Astrocyte (in vitro differentiated cells and primary cell): ENCODE measurements around the gene HMSD. TPM values are rescaled to one million over a fixed set of nuclear protein-coding genes. Genes with fewer than 3 reads are reported as not detected.
"Not testable (repeated sequence)": the region's sequence is repeated elsewhere in the genome, so short reads cannot be mapped to it uniquely, and the experiment has no call there.

Source experiments
- DNase-seq: peaks from one replicate; pipeline ENCODE4 v3.0.0-alpha.2; 2010; ENCODE audit warnings: low read depth
- FAIRE-seq: peaks from 2 replicates; lab custom pipeline; 2011; peaks lifted over from hg19 to GRCh38; lab: Jason Lieb, UNC
- H2AFZ ChIP-seq: 2 replicates; pipeline ENCODE4 v1.6.0; 2012; ENCODE audit warnings: low read depth, low read length, inconsistent platforms
- H3K27ac ChIP-seq: 2 replicates; pipeline ENCODE4 v1.5.1; 2011; ENCODE audit warnings: low read depth, low read length, inconsistent platforms
- H3K27me3 ChIP-seq: 2 replicates; pipeline ENCODE4 v1.6.0; 2011; ENCODE audit warnings: low read length, inconsistent platforms; ENCODE audit not compliant: insufficient read depth
- H3K36me3 ChIP-seq: 2 replicates; pipeline ENCODE4 v1.5.1; 2011; ENCODE audit warnings: low read length, inconsistent platforms; ENCODE audit not compliant: insufficient read depth
- H3K4me1 ChIP-seq: 2 replicates; pipeline ENCODE4 v1.5.1; 2011; ENCODE audit warnings: low read length, inconsistent platforms; ENCODE audit not compliant: insufficient read depth
- H3K4me2 ChIP-seq: 2 replicates; pipeline ENCODE4 v1.6.0; 2012; ENCODE audit warnings: low read length, inconsistent platforms
- H3K4me3 ChIP-seq: 2 replicates; pipeline ENCODE4 v1.5.1; 2011; ENCODE audit warnings: low read depth, mild to moderate bottlenecking, low read length, inconsistent platforms; ENCODE audit not compliant: insufficient read depth
- H3K79me2 ChIP-seq: 2 replicates; pipeline ENCODE4 v1.6.0; 2012; ENCODE audit warnings: mild to moderate bottlenecking, low read length, inconsistent platforms; ENCODE audit not compliant: insufficient read depth
- H3K9ac ChIP-seq: 2 replicates; pipeline ENCODE4 v1.6.0; 2012; ENCODE audit warnings: mild to moderate bottlenecking, low read length, inconsistent platforms
- H3K9me3 ChIP-seq: 2 replicates; pipeline ENCODE4 v1.5.1; 2012; ENCODE audit warnings: low read depth, mild to moderate bottlenecking, low read length, inconsistent platforms; ENCODE audit not compliant: insufficient read depth
- H4K20me1 ChIP-seq: 2 replicates; pipeline ENCODE4 v1.6.0; 2012; ENCODE audit warnings: low read length, inconsistent platforms; ENCODE audit not compliant: insufficient read depth
- H3K27ac Mint-ChIP-seq: one replicate; pipeline ENCODE4 v1.8.0; 2021; ENCODE audit warnings: mild to moderate bottlenecking, mixed read lengths; ENCODE audit not compliant: unreplicated experiment
- H3K27me3 Mint-ChIP-seq: one replicate; pipeline ENCODE4 v1.8.0; 2021; ENCODE audit warnings: low read depth, mixed read lengths; ENCODE audit not compliant: unreplicated experiment
- H3K36me3 Mint-ChIP-seq: one replicate; pipeline ENCODE4 v1.8.0; 2021; ENCODE audit warnings: low read depth, mixed read lengths; ENCODE audit not compliant: unreplicated experiment
- H3K4me1 Mint-ChIP-seq: one replicate; pipeline ENCODE4 v1.8.0; 2021; ENCODE audit warnings: low read depth, mixed read lengths; ENCODE audit not compliant: unreplicated experiment
- H3K4me3 Mint-ChIP-seq: one replicate; pipeline ENCODE4 v1.8.0; 2021; ENCODE audit warnings: mild to moderate bottlenecking, moderate library complexity, mixed read lengths; ENCODE audit not compliant: unreplicated experiment
- H3K9me3 Mint-ChIP-seq: one replicate; pipeline ENCODE4 v1.8.0; 2021; ENCODE audit warnings: mild to moderate bottlenecking, mixed read lengths; ENCODE audit not compliant: unreplicated experiment
- CTCF ChIP-seq: IDR thresholded peaks from 2 replicates; pipeline ENCODE4 v1.5.1; 2011; ENCODE audit warnings: low read depth, mild to moderate bottlenecking, inconsistent platforms, low read length, moderate library complexity; ENCODE audit not compliant: insufficient read depth
- EZH2 ChIP-seq: IDR thresholded peaks from 2 replicates; pipeline ENCODE4 v1.6.1; 2012; ENCODE audit warnings: mild to moderate bottlenecking, low read length, inconsistent platforms; ENCODE audit not compliant: insufficient read depth
- total RNA-seq: library from RNA; stranded (reverse); gene quantifications from 2 replicates; pipeline ENCODE4 v1.2.1, GENCODE V29; 2021

HMSD gene
- total RNA-seq, 1 donor from 2014 or later, result 1.0 TPM

DNA sequence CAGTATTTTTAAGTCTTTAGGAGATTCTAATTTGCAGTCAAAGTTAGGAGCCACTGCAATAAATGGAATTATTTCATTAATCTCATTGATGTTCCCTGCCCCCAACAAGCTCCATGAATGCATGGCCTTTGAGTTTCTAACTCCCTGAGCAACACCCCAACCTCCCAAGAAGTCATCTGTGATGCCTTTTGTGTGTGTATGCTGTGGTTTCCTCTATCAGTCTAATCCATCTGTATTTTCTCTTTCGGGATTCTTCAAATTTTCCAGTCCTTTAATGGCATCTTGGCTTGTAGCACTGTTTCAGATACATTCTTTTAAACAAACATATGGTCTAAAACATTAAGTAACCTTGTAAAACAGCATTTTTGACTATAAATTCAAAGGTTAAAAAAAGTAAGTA, 24.6 kb upstream of the HMSD start:
- no peak overlapping the region for H3K27ac ChIP-seq
- no peak overlapping the region for H2AFZ ChIP-seq
- Mint-ChIP-seq H3K36me3 (no peaks in the 10 kb centered on the region), H3K4me3 (no peak overlapping the region), H3K27me3 (no peaks in the 10 kb centered on the region), H3K9me3 (no peaks in the 10 kb centered on the region), H3K27ac (peak overlapping the region; percentile 71), H3K4me1 (peaks cover 19% of the 10 kb centered on the region)
- no peaks in the 10 kb centered on the region for H3K9me3 ChIP-seq
- H3K36me3 ChIP-seq, result no peaks in the 10 kb centered on the region
- no peak overlapping the region for H3K4me3 ChIP-seq
- FAIRE-seq (no peak), DNase-seq (peak; percentile 9)
- no peaks in the 10 kb centered on the region for H3K27me3 ChIP-seq
- no peak overlapping the region for H3K4me2 ChIP-seq
- H3K79me2 ChIP-seq, result no peaks in the 10 kb centered on the region
- no peaks in the 10 kb centered on the region for H3K4me1 ChIP-seq
- TF ChIP-seq EZH2, result no peak
- H4K20me1 ChIP-seq, result no peaks in the 10 kb centered on the region
- H3K9ac ChIP-seq, result no peak overlapping the region

DNA sequence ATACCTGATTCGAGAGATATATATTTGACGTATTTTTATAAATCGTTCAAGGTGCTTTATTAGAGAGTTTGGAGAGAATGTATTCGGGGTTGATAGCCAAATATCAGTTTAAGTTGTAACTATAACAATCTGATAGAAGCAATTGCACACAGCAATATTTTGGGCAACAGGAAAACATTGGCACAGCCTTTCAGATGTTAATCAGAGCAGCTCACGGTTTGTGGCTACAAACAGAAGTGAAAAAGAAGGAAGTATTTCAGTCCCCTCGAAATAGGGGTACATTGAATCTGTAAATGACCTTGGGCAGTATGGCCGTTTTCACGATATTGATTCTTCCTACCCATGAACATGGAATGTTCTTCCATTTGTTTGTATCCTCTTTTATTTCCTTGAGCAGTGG, 20.8 kb upstream of the HMSD start:
- FAIRE-seq (no peak), DNase-seq (no peak)
- Mint-ChIP-seq H3K27me3 (no peaks in the 10 kb centered on the region), H3K4me3 (no peak overlapping the region), H3K27ac (no peak overlapping the region), H3K4me1 (peaks cover 19% of the 10 kb centered on the region), H3K36me3 (no peaks in the 10 kb centered on the region), H3K9me3 (no peaks in the 10 kb centered on the region)
- no peak overlapping the region for H3K9ac ChIP-seq
- H3K4me2 ChIP-seq, result no peak overlapping the region
- H3K27ac ChIP-seq, result no peak overlapping the region
- H3K79me2 ChIP-seq, result no peaks in the 10 kb centered on the region
- no peak overlapping the region for H3K4me3 ChIP-seq
- no peak overlapping the region for H2AFZ ChIP-seq
- H3K9me3 ChIP-seq, result no peaks in the 10 kb centered on the region
- TF ChIP-seq CTCF, result no peak
- no peak for TF ChIP-seq EZH2
- peaks cover 2% of the 10 kb centered on the region for H3K27me3 ChIP-seq
- no peaks in the 10 kb centered on the region for H3K36me3 ChIP-seq
- no peaks in the 10 kb centered on the region for H4K20me1 ChIP-seq
- no peaks in the 10 kb centered on the region for H3K4me1 ChIP-seq

- H3K4me1 Mint-ChIP-seq, result peaks cover 13% of the 10 kb centered on the region
- H3K27ac ChIP-seq, H3K9me3 ChIP-seq, H2AFZ ChIP-seq, H3K27ac Mint-ChIP-seq, H3K4me3 ChIP-seq, FAIRE-seq, H3K27me3 ChIP-seq, H3K9ac ChIP-seq, H3K9me3 Mint-ChIP-seq, DNase-seq, H3K27me3 Mint-ChIP-seq, H3K4me3 Mint-ChIP-seq, H3K4me2 ChIP-seq, H3K36me3 ChIP-seq, H4K20me1 ChIP-seq, H3K4me1 ChIP-seq, H3K79me2 ChIP-seq, H3K36me3 Mint-ChIP-seq: not testable (repeated sequence)
Observed at GRCh38 chr18:63929369-63929768, 19.7 kb upstream of the HMSD start.
